Measurements from ENCODE around the gene DZIP1.

The DZIP1 gene

DNA sequence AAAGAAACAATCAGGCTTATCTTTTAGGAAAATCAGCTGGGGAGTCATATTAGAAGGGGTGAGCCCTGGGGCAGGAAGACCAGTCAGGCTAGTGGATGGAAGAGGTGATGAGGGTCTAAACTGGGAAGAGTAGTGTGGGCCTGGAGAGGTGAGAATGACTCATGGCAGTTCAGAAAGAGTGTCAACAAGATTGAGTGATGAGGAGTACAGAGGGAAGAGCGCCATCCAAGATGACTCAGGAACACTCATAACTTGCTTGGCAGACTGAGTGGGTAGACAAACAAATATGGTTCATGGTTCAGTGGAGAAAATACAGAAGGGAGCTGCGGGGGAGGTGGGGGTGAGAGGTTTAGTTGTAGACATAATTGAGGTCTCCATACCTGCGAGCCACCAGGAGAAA is 109.3 kb downstream of the DZIP1 start:
- TF ChIP-seq, protein P1, sequence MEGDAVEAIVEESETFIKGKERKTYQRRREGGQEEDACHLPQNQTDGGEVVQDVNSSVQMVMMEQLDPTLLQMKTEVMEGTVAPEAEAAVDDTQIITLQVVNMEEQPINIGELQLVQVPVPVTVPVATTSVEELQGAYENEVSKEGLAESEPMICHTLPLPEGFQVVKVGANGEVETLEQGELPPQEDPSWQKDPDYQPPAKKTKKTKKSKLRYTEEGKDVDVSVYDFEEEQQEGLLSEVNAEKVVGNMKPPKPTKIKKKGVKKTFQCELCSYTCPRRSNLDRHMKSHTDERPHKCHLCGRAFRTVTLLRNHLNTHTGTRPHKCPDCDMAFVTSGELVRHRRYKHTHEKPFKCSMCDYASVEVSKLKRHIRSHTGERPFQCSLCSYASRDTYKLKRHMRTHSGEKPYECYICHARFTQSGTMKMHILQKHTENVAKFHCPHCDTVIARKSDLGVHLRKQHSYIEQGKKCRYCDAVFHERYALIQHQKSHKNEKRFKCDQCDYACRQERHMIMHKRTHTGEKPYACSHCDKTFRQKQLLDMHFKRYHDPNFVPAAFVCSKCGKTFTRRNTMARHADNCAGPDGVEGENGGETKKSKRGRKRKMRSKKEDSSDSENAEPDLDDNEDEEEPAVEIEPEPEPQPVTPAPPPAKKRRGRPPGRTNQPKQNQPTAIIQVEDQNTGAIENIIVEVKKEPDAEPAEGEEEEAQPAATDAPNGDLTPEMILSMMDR (IDR thresholded peaks at IDR 0.05; ENCODE audit: low read depth, low read length, missing control alignments), result no peak
- in situ Hi-C loops (cut with HindIII; ENCODE audit: low sequenced_read_pairs), result no loop called here
- H3K4me3 ChIP-seq (ENCODE audit: low read depth, low read length), result no peak overlapping the region
- DNase-seq (ENCODE audit: low read depth), result peak; percentile 58

DNA sequence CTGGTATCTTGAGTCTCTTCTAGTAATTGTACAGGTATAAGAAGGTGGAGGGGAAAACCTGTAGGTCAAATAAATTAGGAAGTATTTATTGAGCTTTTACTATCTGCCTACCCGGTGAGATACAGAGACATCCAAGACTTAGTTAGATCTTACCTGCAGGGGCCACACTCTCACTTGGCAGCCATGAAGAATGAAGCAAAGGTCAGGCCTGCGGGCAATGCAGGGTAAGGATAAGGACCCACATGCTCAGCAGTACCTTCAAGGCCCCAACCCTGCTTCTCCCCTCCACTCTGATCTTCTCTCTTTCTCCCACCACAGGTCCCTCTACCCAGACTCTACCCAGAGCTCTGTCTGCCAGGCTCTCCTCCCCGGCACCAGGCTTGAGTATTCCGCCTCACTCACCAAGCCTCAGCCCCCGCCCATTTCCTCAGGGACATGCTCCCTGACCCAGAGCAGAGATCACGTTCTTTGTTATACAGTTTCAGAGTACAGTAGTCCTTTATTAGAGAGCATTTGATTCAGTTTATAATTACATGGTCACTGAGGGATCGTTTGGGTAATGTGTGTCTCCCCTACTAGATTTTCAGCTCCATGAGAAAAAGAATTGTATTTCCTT is 110.9 kb downstream of the DZIP1 start:
- in situ Hi-C loops (cut with HindIII; ENCODE audit: low sequenced_read_pairs), result no loop called here
- TF ChIP-seq, protein P1 (IDR thresholded peaks at IDR 0.05; ENCODE audit: low read depth, low read length, missing control alignments), result no peak
- no peak overlapping the region for H3K4me3 ChIP-seq (ENCODE audit: low read depth, low read length)
- DNase-seq (ENCODE audit: low read depth), result no peak

DNA sequence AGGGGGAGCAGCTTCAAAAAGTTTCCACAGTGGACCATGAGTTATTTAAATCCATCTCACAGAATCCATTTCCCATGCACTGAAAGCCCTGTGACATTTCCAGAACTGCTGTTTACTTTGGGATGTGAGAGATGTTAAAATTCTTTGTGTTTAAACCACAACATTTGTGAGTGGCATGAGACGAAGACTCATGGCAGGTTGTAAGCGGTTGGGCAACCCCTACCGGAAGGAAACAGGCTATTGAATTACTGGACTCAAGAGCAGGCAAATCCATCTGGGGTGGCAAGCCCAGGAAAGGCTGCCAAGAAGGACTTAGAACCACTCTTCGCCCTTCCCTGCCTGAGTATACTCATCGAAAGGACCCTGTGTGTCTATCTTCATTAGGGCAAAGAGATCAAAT is 114.3 kb downstream of the DZIP1 start:
- DNase-seq (ENCODE audit: low read depth), result peak; percentile 49
- in situ Hi-C loops (cut with HindIII; ENCODE audit: low sequenced_read_pairs), result no loop called here
- TF ChIP-seq, protein P1 (IDR thresholded peaks at IDR 0.05; ENCODE audit: low read depth, low read length, missing control alignments), result no peak
- H3K4me3 ChIP-seq (ENCODE audit: low read depth, low read length), result no peak overlapping the region
